ENCODE results near the gene CYLD. TPM values are rescaled to one million over a fixed set of nuclear protein-coding genes. Genes with fewer than 3 reads are reported as not detected.

CYLD gene
- total and polyA plus RNA-seq, 2 experiments from 2014 or later = 13.6 to 16.1 TPM

DNA sequence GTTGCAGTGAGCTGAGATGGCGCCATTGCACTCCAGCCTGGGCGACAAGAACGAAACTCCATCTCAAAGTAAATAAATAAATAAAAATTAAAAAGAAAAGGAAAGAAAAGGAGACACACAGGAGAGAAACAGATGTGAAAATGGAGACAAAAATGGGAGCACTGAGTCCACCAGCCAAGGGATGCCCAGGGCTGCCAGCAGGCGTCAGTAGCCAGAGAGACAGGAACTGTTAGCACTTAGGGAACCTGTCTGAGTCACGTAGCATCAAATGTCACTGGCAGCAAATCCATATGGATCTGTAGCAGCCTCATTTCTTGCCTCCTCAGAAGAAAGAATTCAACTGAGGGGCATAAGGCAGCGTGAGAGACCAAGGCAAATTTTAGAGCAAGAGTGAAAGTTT lies 79.7 kb downstream of the CYLD start:
- Histone ChIP-seq H3K4me3 (no peak overlapping the region), H3K4me1 (ENCODE audit: low read depth) (no peaks in the 10 kb centered on the region), H3K27me3 (no peaks in the 10 kb centered on the region), H3K27ac (no peak overlapping the region), H3K36me3 (no peaks in the 10 kb centered on the region), H3K9me3 (ENCODE audit: low read depth) (no peaks in the 10 kb centered on the region)
- no peak for DNase-seq (ENCODE audit: low read depth in 1 of 2, low spot score in 1 of 2)
- TF ChIP-seq, protein P1, sequence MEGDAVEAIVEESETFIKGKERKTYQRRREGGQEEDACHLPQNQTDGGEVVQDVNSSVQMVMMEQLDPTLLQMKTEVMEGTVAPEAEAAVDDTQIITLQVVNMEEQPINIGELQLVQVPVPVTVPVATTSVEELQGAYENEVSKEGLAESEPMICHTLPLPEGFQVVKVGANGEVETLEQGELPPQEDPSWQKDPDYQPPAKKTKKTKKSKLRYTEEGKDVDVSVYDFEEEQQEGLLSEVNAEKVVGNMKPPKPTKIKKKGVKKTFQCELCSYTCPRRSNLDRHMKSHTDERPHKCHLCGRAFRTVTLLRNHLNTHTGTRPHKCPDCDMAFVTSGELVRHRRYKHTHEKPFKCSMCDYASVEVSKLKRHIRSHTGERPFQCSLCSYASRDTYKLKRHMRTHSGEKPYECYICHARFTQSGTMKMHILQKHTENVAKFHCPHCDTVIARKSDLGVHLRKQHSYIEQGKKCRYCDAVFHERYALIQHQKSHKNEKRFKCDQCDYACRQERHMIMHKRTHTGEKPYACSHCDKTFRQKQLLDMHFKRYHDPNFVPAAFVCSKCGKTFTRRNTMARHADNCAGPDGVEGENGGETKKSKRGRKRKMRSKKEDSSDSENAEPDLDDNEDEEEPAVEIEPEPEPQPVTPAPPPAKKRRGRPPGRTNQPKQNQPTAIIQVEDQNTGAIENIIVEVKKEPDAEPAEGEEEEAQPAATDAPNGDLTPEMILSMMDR (IDR thresholded peaks at IDR 0.05; ENCODE audit: low read depth, low read length) = peak; percentile 14

DNA sequence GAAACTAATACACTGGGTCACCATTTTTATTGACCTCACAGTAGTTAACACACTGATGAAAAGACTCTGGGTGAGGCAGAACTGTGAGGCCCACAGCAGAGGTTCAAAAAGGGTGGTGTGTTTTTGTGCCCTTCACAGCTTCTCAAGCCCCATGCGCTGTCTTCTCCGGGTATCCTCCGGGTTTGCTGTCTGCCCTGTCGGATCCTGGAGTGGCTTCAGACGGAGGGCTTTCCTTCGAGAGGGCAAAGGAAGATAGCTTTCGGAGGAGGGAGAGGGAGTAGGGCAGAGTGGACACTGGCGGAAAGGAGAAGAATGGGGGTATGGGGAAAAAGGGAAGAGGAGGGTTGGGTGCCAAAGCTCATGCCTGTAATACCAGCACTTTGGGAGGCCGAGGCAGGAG lies 80.8 kb downstream of the CYLD start:
- TF ChIP-seq, protein P1 (IDR thresholded peaks at IDR 0.05; ENCODE audit: low read depth, low read length) = no peak
- Histone ChIP-seq H3K4me1 (ENCODE audit: low read depth) (no peaks in the 10 kb centered on the region), H3K36me3 (no peaks in the 10 kb centered on the region), H3K9me3 (ENCODE audit: low read depth) (no peaks in the 10 kb centered on the region), H3K27me3 (no peaks in the 10 kb centered on the region), H3K27ac (no peak overlapping the region), H3K4me3 (no peak overlapping the region)
- DNase-seq (ENCODE audit: low read depth in 1 of 2, low spot score in 1 of 2) = no peak

DNA sequence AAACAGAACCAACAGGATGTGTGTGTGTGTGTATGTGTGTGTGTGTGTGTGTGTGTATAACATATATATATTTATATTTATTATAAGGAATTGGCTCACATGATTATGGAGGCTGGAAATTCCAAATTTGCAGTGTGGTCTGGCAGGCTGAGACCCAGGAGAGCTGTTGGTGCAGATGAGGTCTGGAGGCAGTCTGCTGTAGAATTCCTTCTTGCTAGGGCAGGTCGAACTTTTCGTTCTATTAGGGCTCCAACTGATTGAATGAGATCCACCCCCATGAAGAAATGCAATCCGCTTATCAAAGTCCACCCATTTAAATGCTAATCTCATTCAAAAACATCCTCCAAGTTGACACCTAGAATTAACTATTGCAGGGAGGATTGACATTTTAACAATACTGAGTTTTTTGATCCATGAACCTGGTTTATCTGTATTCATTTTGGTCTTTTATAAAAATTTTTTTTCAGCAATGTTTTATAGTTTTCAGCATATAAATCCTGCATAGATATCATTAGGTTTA lies 85.0 kb downstream of the CYLD start:
- H3K36me3 ChIP-seq = no peaks in the 10 kb centered on the region
- H3K4me1 ChIP-seq (ENCODE audit: low read depth) = no peaks in the 10 kb centered on the region
- no peak for DNase-seq (ENCODE audit: low read depth in 1 of 2, low spot score in 1 of 2)
- H3K9me3 ChIP-seq (ENCODE audit: low read depth) = no peaks in the 10 kb centered on the region
- TF ChIP-seq, protein P1 (IDR thresholded peaks at IDR 0.05; ENCODE audit: low read depth, low read length) = no peak
- H3K27ac ChIP-seq = no peak overlapping the region
- no peaks in the 10 kb centered on the region for H3K27me3 ChIP-seq
- H3K4me3 ChIP-seq = no peak overlapping the region

DNA sequence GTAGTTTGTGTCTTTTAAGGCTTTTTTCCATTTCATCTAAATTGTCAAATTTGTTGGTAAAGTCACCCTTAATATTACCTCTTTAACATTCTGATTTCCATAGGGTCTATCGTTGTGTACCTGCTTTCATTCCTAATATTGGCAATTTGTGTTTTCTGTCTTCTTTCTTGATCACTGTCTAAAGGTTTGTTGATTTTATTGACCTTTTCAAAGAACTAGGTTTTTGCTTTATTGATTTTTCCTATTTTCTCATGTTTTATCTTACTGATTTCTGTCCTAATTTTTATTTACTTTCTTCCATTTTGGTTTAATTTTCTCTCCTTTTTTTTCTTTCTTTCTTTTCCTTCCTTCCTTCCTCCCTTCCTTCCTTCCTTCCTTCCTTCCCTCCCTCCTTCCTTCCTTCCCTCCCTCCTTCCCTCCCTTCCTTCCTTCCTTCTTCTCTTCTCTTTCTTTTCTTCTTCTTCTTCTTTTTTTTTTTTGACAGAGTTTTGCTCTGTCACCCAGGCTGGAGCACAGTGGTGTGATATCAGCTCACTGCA lies 86.3 kb downstream of the CYLD start:
- no peak for DNase-seq (ENCODE audit: low read depth in 1 of 2, low spot score in 1 of 2)
- H3K27me3 ChIP-seq = no peaks in the 10 kb centered on the region
- no peak overlapping the region for H3K27ac ChIP-seq
- H3K36me3 ChIP-seq = no peaks in the 10 kb centered on the region
- H3K4me1 ChIP-seq (ENCODE audit: low read depth) = no peaks in the 10 kb centered on the region
- no peaks in the 10 kb centered on the region for H3K9me3 ChIP-seq (ENCODE audit: low read depth)
- no peak overlapping the region for H3K4me3 ChIP-seq
- TF ChIP-seq, protein P1 (IDR thresholded peaks at IDR 0.05; ENCODE audit: low read depth, low read length) = no peak

DNA sequence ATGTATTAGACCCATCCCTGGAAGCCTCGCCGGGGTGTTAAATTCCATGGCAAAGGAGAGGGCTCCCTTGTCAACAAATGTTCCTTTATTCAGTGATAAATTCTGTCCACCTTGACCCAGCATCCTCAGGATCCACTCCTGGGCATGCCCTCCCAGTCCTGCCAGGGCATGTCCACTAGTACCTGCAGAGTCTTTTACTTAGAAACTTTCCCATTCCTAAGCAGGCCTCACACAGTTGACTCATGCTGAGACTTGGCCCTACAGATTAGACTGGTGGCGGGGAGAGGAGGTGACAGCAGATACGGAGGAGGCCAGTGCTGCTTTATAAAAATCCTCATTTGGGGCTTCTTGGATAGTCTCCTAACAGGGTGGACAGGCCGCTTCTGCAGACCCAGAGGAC lies 88.8 kb downstream of the CYLD start:
- no peak for DNase-seq (ENCODE audit: low read depth in 1 of 2, low spot score in 1 of 2)
- TF ChIP-seq, protein P1 (IDR thresholded peaks at IDR 0.05; ENCODE audit: low read depth, low read length) = no peak
- H3K36me3 ChIP-seq = no peaks in the 10 kb centered on the region
- no peak overlapping the region for H3K27ac ChIP-seq
- no peaks in the 10 kb centered on the region for H3K9me3 ChIP-seq (ENCODE audit: low read depth)
- no peaks in the 10 kb centered on the region for H3K27me3 ChIP-seq
- no peaks in the 10 kb centered on the region for H3K4me1 ChIP-seq (ENCODE audit: low read depth)
- H3K4me3 ChIP-seq = no peak overlapping the region

All from cardiac muscle cell (in vitro differentiated cells and primary cell).